HepG2 (cell line): ENCODE measurements around the gene RSBN1L. TPM values are rescaled to one million over a fixed set of nuclear protein-coding genes. Genes with fewer than 3 reads are reported as not detected.
A peak's percentile ranks its signal among the peaks of the same experiment; 100 is the strongest.

Source experiments
- ATAC-seq: fragments of 200-7000 bp; cut with Tn5 transposase; 3 replicates; pipeline ENCODE4 v1.9.1; 2020; ENCODE audit warnings: mild to moderate bottlenecking, moderate library complexity
- BruUV-seq: library from RNA; stranded (reverse); fragments of 400-500 nt; replicated peaks from 2 replicates; lab custom pipeline; 2021; lab: Mats Ljungman, UMichigan
- CTCF ChIA-PET: fragments of 300-600 bp; formaldehyde crosslinking; extraction: SDS; loops from one replicate; lab custom pipeline; 2021; ENCODE audit warnings: low total read pairs, inconsistent platforms, low intra/inter-chr PET ratio; lab: Yijun Ruan, JAX
- POLR2A ChIA-PET: fragments of 350-600 bp; sonication (Branson Sonifier 250); formaldehyde crosslinking; loops from one replicate; lab custom pipeline; 2020; ENCODE audit warnings: antibody characterized with exemption, inconsistent platforms; lab: Yijun Ruan, JAX
- DNase-seq: peaks from one replicate; pipeline ENCODE4 v3.0.0-alpha.2; 2015; ENCODE audit warnings: low spot score
- FAIRE-seq: peaks from 3 replicates; lab custom pipeline; 2011; peaks lifted over from hg19 to GRCh38; lab: Jason Lieb, UNC
- H2AFZ ChIP-seq: one replicate; pipeline ENCODE4 v1.6.1; 2011; ENCODE audit warnings: low read length, inconsistent platforms
- H3K27ac ChIP-seq: fragments of 300-600 bp; 3 replicates; pipeline ENCODE4 v1.8.0; 2011; ENCODE audit warnings: mixed run types, mild to moderate bottlenecking, mixed read lengths, low read length, inconsistent platforms; ENCODE audit not compliant: insufficient read depth; ENCODE audit errors: extremely low read length
- H3K27me3 ChIP-seq, 2 experiments: fragments of 200-600 bp in 1 of 2; 2 replicates in 1 of 2; 3 replicates in 1 of 2; pipeline versions ENCODE4 v1.6.0 to v1.8.0; 2011; ENCODE audit warnings: low read length in 2 of 2, mild to moderate bottlenecking in 2 of 2, moderate library complexity in 2 of 2, inconsistent platforms in 1 of 2; ENCODE audit not compliant: insufficient read depth in 2 of 2, control insufficient read depth in 1 of 2
- H3K36me3 ChIP-seq, 2 experiments: fragments of 200-600 bp in 1 of 2; replicated peaks in 1 of 2; 2 replicates in 1 of 2; 3 replicates in 1 of 2; pipeline versions ENCODE4 v1.5.1 to v1.8.0; 2011; ENCODE audit warnings: low read length in 2 of 2, inconsistent platforms in 1 of 2; ENCODE audit not compliant: insufficient read depth in 2 of 2, control insufficient read depth in 1 of 2
- H3K4me1 ChIP-seq: 2 replicates; pipeline ENCODE4 v1.5.1; 2012; ENCODE audit warnings: low read length, inconsistent platforms; ENCODE audit not compliant: insufficient read depth
- H3K4me2 ChIP-seq: 2 replicates; pipeline ENCODE4 v1.6.0; 2011; ENCODE audit warnings: low read depth, low read length, inconsistent platforms
- H3K4me3 ChIP-seq, 3 experiments: fragments of 200-600 bp in 1 of 3; sonication (generic), shearing (Covaris generic) in 1 of 3; replicated peaks in 1 of 3; 2 replicates each; pipeline ENCODE4 v1.5.1; 2011 to 2016; ENCODE audit warnings: low read length in 3 of 3, inconsistent platforms in 2 of 3, low read depth in 2 of 3, mild to moderate bottlenecking in 2 of 3, control low read depth in 1 of 3, mixed read lengths in 1 of 3; ENCODE audit not compliant: insufficient read depth in 1 of 3
- H3K79me2 ChIP-seq: one replicate; pipeline ENCODE4 v1.6.1; 2011; ENCODE audit warnings: low read length, inconsistent platforms; ENCODE audit not compliant: insufficient read depth
- H3K9ac ChIP-seq: 2 replicates; pipeline ENCODE4 v1.6.0; 2011; ENCODE audit warnings: mild to moderate bottlenecking, low read depth, low read length, inconsistent platforms; ENCODE audit not compliant: insufficient read depth
- H3K9me3 ChIP-seq: 2 replicates; pipeline ENCODE4 v1.5.1; 2012; ENCODE audit warnings: mild to moderate bottlenecking, low read length
- H4K20me1 ChIP-seq: 2 replicates; pipeline ENCODE4 v1.6.0; 2011; ENCODE audit warnings: inconsistent platforms, mild to moderate bottlenecking, low read length, moderate library complexity; ENCODE audit not compliant: insufficient read depth
- HOXD1 ChIP-seq: sonication (generic); formaldehyde crosslinking; IDR thresholded peaks from 2 replicates; pipeline ENCODE4 v1.5.0; 2020; ENCODE audit warnings: missing genetic modification reagents
- SSRP1 ChIP-seq: IDR thresholded peaks from 2 replicates; pipeline ENCODE4 v1.6.1; 2016; ENCODE audit warnings: control low read depth
- ZFP90 ChIP-seq: sonication (generic); formaldehyde crosslinking; IDR thresholded peaks from 2 replicates; pipeline ENCODE4 v1.8.0; 2022; ENCODE audit warnings: missing genetic modification reagents, mild to moderate bottlenecking, inconsistent platforms, borderline replicate concordance
- ZNF501 ChIP-seq: sonication (generic); formaldehyde crosslinking; IDR thresholded peaks from 2 replicates; pipeline ENCODE4 v1.5.1; 2020; ENCODE audit warnings: mild to moderate bottlenecking, moderate library complexity, missing genetic modification reagents
- ZNF572 ChIP-seq: sonication (generic); formaldehyde crosslinking; IDR thresholded peaks from 2 replicates; pipeline ENCODE4 v1.5.1; 2020; ENCODE audit warnings: mild to moderate bottlenecking, missing genetic modification reagents
- ZNF577 ChIP-seq: sonication (generic); formaldehyde crosslinking; IDR thresholded peaks from 2 replicates; pipeline ENCODE4 v1.4.0; 2020; ENCODE audit warnings: mild to moderate bottlenecking, low read depth, missing genetic modification reagents, borderline replicate concordance
- ZSCAN22 ChIP-seq: sonication (generic); formaldehyde crosslinking; IDR thresholded peaks from 2 replicates; pipeline ENCODE4 v1.4.0; 2020; ENCODE audit warnings: mild to moderate bottlenecking, missing genetic modification reagents
- WGBS: methylation state at CpG from one replicate; pipeline ENCODE4 v1.1.6; 2017; ENCODE audit warnings: low lambda C conversion rate; 5-methylcytosine and 5-hydroxymethylcytosine counted together
- in situ Hi-C: cut with HindIII; loops from 2 replicates; pipeline ENCODE4 v1.10.0; 2017; ENCODE audit warnings: low pct_unique_long_range_greater_than_20kb; ENCODE audit not compliant: extremely low pct_ligation_motif_present
- intact Hi-C: fragments of 100-400 bp; cut with micrococcal nuclease; formaldehyde crosslinking; loops from one replicate; pipeline ENCODE4 v1.10.0; 2022; ENCODE audit not compliant: unreplicated experiment
- polyA plus RNA-seq, 8 experiments: library from polyadenylated mRNA; depleted of rRNA in 3 of 8; stranded (reverse) in 7 of 8; unstranded in 1 of 8; fragments of >200 nt; fragmentation: Illumina TruSeq in 4 of 8; extraction: Trizol in 4 of 8; gene quantifications; 2 replicates each; pipeline versions ENCODE4 v1.2.1 to v1.2.3, GENCODE V29; 2011 to 2016; ENCODE audit warnings: low read depth in 4 of 8, missing spikeins in 1 of 8, mixed read lengths in 1 of 8; ENCODE audit not compliant: insufficient read depth in 1 of 8
- total RNA-seq, 5 experiments: library from RNA; depleted of rRNA; stranded (reverse); fragments of >200 nt; fragmentation: Illumina TruSeq; extraction: Trizol; gene quantifications; 2 replicates each; pipeline ENCODE4 v1.2.3, GENCODE V29; 2016; ENCODE audit warnings: low read depth in 1 of 5
- TF ChIP-seq, protein P1 (sequence below): sonication (generic); formaldehyde crosslinking; IDR thresholded peaks from 2 replicates; pipeline ENCODE4 v1.4.0; 2020; ENCODE audit warnings: missing genetic modification reagents
- TF ChIP-seq, protein P2 (sequence below): sonication (generic); formaldehyde crosslinking; conservative IDR thresholded peaks from 2 replicates; pipeline ENCODE4 v1.4.0; 2020; ENCODE audit warnings: mild to moderate bottlenecking, missing genetic modification reagents, moderate library complexity
- TF ChIP-seq, protein P3 (sequence below): sonication (generic); formaldehyde crosslinking; IDR thresholded peaks from 2 replicates; pipeline ENCODE4 v1.4.0; 2020; ENCODE audit warnings: missing genetic modification reagents, borderline replicate concordance
- TF ChIP-seq, protein P4 (sequence below): sonication (generic); formaldehyde crosslinking; IDR thresholded peaks from 2 replicates; pipeline ENCODE4 v1.5.0; 2020; ENCODE audit warnings: missing genetic modification reagents
- TF ChIP-seq, protein P5 (sequence below): sonication (generic); formaldehyde crosslinking; IDR thresholded peaks from 2 replicates; pipeline ENCODE4 v1.5.0; 2020; ENCODE audit warnings: mild to moderate bottlenecking, missing genetic modification reagents

The RSBN1L gene
- total and polyA plus RNA-seq, 2 of the 13 experiments (the other 11 are each of a cell fraction or from before 2014, with no cell fraction given), result 7.7 to 21.3 TPM

DNA sequence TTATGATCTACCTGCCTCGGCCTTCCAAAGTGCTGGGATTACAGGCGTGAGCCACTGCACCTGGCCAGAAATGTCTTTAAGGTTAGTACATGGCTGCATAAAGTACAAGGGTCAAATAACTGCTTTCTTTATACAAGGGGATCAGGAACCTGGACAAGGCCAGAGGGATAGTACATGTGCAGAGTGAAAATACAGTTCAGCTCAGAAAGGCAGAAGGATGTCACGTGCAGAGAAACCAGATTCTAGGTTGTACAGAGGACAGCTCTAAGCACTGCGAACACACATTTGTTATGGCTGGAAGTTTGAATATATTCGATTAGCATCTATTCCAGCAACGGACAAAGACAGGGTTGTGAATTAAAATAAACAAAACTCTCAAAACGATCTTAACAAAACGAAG lies 6.0 kb upstream of the RSBN1L start:
- H3K27me3 ChIP-seq, result no peaks in the 10 kb centered on the region
- H3K79me2 ChIP-seq, result peaks cover 79% of the 10 kb centered on the region
- no peaks in the 10 kb centered on the region for H3K9me3 ChIP-seq
- whole genome bisulfite sequencing, result 87% methylated on average over 8 of the region's 8 CpGs
- no peak for FAIRE-seq
- no peaks in the 10 kb centered on the region; the same call in none of the 2 replicates for H4K20me1 ChIP-seq
- intact Hi-C loops, result no loop called here
- no TSS peak for BruUV-seq
- H2AFZ ChIP-seq, result no peak overlapping the region
- in situ Hi-C loops, result no loop called here
- peak overlapping the region; percentile 7 for H3K27ac ChIP-seq
- H3K4me1 ChIP-seq, result peaks cover 77% of the 10 kb centered on the region
- CTCF ChIA-PET, result no interaction called here
- no peak overlapping the region for H3K9ac ChIP-seq
- no peak overlapping the region for H3K4me3 ChIP-seq
- DNase-seq, result no peak
- POLR2A ChIA-PET, result no interaction called here
- peaks cover 3 to 4% of the 10 kb centered on the region in 2 experiments; a peak in 2 of 5 replicates for H3K36me3 ChIP-seq
- peak overlapping the region; percentile 35; the same call in 1 of the 2 replicates for H3K4me2 ChIP-seq
- ATAC-seq, result no peak
- TF ChIP-seq, protein P1, sequence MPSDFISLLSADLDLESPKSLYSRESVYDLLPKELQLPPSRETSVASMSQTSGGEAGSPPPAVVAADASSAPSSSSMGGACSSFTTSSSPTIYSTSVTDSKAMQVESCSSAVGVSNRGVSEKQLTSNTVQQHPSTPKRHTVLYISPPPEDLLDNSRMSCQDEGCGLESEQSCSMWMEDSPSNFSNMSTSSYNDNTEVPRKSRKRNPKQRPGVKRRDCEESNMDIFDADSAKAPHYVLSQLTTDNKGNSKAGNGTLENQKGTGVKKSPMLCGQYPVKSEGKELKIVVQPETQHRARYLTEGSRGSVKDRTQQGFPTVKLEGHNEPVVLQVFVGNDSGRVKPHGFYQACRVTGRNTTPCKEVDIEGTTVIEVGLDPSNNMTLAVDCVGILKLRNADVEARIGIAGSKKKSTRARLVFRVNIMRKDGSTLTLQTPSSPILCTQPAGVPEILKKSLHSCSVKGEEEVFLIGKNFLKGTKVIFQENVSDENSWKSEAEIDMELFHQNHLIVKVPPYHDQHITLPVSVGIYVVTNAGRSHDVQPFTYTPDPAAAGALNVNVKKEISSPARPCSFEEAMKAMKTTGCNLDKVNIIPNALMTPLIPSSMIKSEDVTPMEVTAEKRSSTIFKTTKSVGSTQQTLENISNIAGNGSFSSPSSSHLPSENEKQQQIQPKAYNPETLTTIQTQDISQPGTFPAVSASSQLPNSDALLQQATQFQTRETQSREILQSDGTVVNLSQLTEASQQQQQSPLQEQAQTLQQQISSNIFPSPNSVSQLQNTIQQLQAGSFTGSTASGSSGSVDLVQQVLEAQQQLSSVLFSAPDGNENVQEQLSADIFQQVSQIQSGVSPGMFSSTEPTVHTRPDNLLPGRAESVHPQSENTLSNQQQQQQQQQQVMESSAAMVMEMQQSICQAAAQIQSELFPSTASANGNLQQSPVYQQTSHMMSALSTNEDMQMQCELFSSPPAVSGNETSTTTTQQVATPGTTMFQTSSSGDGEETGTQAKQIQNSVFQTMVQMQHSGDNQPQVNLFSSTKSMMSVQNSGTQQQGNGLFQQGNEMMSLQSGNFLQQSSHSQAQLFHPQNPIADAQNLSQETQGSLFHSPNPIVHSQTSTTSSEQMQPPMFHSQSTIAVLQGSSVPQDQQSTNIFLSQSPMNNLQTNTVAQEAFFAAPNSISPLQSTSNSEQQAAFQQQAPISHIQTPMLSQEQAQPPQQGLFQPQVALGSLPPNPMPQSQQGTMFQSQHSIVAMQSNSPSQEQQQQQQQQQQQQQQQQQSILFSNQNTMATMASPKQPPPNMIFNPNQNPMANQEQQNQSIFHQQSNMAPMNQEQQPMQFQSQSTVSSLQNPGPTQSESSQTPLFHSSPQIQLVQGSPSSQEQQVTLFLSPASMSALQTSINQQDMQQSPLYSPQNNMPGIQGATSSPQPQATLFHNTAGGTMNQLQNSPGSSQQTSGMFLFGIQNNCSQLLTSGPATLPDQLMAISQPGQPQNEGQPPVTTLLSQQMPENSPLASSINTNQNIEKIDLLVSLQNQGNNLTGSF, result no peak
- TF ChIP-seq, protein P2, sequence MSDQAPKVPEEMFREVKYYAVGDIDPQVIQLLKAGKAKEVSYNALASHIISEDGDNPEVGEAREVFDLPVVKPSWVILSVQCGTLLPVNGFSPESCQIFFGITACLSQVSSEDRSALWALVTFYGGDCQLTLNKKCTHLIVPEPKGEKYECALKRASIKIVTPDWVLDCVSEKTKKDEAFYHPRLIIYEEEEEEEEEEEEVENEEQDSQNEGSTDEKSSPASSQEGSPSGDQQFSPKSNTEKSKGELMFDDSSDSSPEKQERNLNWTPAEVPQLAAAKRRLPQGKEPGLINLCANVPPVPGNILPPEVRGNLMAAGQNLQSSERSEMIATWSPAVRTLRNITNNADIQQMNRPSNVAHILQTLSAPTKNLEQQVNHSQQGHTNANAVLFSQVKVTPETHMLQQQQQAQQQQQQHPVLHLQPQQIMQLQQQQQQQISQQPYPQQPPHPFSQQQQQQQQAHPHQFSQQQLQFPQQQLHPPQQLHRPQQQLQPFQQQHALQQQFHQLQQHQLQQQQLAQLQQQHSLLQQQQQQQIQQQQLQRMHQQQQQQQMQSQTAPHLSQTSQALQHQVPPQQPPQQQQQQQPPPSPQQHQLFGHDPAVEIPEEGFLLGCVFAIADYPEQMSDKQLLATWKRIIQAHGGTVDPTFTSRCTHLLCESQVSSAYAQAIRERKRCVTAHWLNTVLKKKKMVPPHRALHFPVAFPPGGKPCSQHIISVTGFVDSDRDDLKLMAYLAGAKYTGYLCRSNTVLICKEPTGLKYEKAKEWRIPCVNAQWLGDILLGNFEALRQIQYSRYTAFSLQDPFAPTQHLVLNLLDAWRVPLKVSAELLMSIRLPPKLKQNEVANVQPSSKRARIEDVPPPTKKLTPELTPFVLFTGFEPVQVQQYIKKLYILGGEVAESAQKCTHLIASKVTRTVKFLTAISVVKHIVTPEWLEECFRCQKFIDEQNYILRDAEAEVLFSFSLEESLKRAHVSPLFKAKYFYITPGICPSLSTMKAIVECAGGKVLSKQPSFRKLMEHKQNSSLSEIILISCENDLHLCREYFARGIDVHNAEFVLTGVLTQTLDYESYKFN, result 0 out of 2 replicates have a peak, but pooled peaks have one; percentile 12
- TF ChIP-seq, protein P3, sequence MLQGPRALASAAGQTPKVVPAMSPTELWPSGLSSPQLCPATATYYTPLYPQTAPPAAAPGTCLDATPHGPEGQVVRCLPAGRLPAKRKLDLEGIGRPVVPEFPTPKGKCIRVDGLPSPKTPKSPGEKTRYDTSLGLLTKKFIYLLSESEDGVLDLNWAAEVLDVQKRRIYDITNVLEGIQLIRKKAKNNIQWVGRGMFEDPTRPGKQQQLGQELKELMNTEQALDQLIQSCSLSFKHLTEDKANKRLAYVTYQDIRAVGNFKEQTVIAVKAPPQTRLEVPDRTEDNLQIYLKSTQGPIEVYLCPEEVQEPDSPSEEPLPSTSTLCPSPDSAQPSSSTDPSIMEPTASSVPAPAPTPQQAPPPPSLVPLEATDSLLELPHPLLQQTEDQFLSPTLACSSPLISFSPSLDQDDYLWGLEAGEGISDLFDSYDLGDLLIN, result no peak
- TF ChIP-seq ZNF501 (CRISPR knock-in tag) (peak; percentile 37; the same call in 1 of the 2 replicates), SSRP1 (CRISPR knock-in tag) (no peak), ZFP90 (CRISPR knock-in tag) (no peak), ZNF577 (CRISPR knock-in tag) (no peak), ZSCAN22 (no peak), ZNF572 (CRISPR knock-in tag) (no peak), HOXD1 (CRISPR knock-in tag) (no peak)
- TF ChIP-seq, protein P4, sequence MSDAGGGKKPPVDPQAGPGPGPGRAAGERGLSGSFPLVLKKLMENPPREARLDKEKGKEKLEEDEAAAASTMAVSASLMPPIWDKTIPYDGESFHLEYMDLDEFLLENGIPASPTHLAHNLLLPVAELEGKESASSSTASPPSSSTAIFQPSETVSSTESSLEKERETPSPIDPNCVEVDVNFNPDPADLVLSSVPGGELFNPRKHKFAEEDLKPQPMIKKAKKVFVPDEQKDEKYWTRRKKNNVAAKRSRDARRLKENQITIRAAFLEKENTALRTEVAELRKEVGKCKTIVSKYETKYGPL (CRISPR knock-in tag), result no peak
- TF ChIP-seq, protein P5, sequence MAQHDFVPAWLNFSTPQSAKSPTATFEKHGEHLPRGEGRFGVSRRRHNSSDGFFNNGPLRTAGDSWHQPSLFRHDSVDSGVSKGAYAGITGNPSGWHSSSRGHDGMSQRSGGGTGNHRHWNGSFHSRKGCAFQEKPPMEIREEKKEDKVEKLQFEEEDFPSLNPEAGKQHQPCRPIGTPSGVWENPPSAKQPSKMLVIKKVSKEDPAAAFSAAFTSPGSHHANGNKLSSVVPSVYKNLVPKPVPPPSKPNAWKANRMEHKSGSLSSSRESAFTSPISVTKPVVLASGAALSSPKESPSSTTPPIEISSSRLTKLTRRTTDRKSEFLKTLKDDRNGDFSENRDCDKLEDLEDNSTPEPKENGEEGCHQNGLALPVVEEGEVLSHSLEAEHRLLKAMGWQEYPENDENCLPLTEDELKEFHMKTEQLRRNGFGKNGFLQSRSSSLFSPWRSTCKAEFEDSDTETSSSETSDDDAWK (CRISPR knock-in tag), result no peak
